ENCODE results near the gene PCCB.
A peak's percentile ranks its signal among the peaks of the same experiment; 100 is the strongest.
"Not testable (repeated sequence)": the region's sequence is repeated elsewhere in the genome, so short reads cannot be mapped to it uniquely, and the experiment has no call there.

PCCB gene

DNA sequence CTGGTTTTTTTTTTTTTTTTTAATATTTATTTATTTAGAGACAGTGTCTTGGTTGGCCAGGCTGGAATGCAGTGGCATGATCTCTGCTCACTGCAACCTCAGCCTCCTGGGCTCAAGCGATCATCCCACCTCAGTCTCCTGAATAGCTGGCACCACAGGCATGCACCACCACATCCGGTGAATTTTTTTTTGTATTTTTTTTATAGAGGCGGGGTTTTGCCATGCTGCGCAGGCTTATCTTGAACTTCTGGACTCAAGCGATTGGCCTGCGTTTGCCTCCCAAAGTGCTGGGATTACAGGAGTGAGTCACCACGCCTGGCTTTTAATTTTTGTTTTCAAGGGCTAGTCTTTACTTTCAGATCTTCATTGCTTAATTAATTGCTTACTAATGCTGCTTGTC lies 13.1 kb downstream of the PCCB start:
- no peak for DNase-seq (ENCODE audit: low spot score)

DNA sequence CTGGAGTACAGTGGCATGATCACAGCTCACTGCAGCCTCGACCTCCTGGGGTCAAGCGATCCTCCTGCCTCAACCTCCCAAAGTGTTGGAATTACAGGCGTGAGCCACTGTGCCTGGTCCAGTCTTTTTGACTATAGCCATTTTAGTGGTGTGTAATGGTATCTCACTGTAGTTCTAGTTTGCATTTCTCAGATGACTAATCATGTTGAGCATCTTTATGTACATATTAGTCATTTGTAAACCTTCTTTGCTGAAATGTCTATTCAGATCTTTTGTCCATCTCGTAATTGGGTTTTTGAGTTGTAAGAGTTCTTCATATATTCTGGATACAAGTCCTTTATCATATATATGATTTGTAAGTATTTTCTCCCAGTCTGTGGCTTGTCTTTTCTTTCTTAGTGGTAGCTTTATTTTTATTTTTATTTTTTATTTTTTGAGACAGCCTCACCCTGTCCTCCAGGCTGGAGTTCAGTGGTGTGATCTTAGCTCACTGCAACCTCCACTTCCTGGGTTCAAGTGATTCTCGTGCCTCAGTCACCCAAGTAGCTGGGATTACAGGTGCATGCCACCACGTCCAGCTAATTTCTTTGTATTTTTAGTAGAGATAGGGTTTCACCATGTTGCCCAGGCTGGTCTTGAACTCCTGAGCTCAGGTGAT lies 16.5 kb downstream of the PCCB start:
- DNase-seq (ENCODE audit: low spot score) = not testable (repeated sequence)

DNA sequence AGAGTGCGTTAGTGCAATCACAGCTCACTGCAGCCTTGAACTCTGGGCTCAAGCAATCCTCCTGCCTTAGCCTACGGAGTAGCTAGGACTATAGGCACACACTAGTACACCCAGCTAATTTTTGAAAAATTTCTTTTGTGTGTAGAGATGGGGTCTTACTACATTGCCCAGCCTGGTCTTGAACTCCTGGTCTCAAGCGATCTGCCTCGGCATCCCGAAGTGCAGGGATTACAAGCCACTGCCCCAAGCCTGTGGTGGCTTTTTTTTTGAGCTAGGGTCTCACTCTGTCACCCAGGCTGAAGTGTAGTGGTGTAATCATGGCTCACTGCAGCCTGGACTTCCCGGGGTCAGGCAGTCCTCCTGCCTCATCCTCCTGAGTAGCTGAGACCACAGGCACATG lies 17.1 kb downstream of the PCCB start:
- DNase-seq (ENCODE audit: low spot score) = no peak

DNA sequence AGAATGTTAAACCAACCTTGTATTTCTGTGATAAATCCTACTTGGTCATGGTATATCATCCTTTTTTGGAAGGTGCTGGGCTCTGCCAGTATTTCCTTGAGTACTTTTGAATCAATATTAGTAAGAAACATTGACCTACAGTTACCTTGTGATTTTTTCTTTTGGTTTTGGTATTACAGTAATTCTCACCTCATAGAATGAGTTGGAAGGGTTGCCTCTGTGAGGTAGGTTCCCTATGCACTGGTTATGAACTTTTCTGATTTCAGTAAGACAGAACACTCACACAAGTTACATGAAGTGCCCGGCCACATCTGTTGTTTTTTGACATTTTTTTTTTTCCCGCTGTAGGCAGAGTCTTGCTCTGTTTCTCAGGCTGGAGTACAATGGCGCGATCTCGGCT lies 20.0 kb downstream of the PCCB start:
- DNase-seq (ENCODE audit: low spot score) = no peak

DNA sequence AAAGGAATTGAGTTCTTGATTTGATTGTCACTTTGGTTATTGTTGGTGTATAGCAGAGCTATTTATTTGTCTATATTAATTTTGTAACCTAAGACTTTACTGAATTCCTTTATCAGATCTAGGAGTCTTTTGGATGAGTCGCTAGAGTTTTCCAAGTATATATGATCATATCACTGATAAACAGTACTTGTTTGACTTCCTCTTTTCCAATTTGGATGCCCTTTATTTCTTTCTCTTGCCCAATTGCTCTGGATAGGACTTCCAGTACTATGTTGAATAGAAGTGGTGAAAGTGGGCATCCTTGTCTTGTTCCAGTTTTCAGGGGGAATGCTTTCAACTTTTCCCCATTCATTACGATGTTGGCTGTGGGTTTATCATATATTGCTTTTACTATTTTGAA lies 21.5 kb downstream of the PCCB start:
- not testable (repeated sequence) for DNase-seq (ENCODE audit: low spot score)

DNA sequence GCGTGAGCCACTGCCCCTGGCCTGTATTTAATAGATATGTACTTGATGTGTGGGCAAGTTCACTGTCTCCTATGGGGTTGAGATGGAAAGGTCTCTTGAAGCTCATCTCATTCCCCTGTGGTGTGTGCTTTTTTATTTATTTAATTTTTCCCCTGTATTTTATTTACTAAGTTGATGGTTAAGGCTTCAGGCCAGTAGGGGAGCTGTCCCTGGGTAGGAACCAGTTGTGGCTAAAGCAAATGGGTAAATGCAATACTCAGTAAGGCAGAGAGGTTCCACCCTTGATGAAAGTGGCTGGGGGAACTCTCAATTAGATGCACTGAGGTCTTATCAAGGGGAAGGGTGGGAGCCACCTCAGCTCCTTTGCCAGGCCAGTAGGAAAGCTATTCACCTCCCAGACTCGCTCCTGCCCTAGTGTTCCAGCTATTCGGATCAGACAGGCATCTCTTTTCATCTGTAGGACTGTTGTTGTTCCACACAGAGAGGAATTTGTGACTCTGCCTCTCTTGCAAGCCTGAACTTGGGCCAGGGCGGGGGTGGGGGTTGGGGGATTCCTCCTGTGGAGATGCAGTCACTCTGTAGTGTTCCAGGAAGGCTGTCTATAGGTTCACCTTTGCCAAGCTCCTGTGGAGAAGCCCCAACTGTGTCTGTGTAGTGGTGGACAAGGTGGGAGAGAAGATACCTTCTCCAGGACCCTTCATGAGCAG lies 26.1 kb downstream of the PCCB start:
- no peak for DNase-seq (ENCODE audit: low spot score)

DNA sequence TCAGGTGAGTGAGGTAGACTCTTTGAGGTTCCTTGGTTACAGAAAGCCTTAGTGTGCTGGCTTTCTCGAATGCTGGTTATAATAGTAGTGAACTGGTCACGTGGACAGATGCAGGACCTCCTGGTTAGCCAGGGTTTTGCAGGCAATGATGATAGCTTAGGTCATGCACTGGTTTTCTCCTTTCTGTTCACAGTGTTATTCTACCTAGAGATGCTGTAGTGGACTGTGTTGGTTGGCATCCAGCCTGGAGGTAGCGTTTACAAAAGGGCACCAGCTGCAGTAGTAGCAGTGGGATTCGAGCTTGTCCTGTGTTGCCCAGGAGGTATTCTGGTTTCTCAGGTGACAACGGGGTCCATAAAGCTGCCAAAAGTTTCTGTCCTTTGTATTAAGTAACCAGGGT lies 27.0 kb downstream of the PCCB start:
- no peak for DNase-seq (ENCODE audit: low spot score)

DNA sequence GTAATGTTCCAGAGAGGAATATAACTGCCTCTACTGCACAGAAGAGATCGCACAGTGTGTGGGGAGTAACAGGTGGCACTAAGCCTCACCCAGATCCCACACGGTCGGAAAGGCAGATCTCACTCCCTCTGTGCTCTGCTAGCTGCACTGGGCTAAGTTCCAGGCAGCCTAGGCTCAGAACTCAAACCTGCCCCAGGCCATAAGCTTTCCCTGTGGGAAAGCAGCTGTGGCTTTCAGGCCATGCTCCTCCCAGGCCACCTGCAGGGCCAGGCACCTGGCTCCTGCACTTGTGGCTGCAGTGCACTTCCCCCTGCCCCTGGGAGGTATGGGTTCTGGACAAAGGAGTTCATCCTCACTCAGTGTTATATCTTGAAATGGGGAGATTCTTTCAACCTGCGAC lies 27.5 kb downstream of the PCCB start:
- no peak for DNase-seq (ENCODE audit: low spot score)

DNA sequence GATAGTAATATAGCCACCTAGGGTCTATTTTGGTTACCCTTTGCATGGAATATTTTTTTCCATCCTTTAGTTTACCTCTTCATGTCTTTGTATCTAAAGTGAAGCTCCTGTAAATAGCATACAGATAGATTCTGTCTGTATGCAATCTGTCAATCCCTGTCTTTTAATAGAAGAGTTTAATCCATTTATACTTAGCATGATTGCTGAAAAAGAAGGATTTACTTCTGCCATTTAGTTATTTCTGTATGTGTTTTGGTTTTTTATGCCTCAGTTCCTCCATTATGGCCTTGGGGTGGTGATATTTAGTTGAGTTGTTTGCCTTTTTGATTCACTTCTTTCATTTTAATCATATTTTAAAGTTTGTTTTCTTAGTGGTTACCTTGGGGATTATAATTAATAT lies 29.0 kb downstream of the PCCB start:
- DNase-seq (ENCODE audit: low spot score) = no peak

DNA sequence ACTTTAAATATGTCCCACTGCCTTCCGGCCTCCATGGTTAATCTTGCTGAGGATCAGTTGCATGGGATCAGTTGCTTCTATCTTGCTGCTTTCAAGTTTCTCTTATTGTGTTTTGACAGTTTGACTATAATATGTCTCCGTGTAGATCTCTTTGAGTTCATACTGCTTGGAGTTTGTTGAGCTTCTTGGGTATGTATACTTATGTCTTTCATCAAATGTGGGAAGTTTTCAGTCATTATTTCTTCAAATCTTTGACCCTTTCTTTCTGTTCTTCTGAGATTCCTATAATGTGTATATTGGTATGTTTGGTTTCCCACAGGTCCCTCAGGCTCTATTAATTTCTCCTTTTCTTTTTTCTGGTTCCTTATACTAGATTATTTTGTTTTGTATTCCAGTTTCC lies 30.8 kb downstream of the PCCB start:
- DNase-seq (ENCODE audit: low spot score) = no peak

DNA sequence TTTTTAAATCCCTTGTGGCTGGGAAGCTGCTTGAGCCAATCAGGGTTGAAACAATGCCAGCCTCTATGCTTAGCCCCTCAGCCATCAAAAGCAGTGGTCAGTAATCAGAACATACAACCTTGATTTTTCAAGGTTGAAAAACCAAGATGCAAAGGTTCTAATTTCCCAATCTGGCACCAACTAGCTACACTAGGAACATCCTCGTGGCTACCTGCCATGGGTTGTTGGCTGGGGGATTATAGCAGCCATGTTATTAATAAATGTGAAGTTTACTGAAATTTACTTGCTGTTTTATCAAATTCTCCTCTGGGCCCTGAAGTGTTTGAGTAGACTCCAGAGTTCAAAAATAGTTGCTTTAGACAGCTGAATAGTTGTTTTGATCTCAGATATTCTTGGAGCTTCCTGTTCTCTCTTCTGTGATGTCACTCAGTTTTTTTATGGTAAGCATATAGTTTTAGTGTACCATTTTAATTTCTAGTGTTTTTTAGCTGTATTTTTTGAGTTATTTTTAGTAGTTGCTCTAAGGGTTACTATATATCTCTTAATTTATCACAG lies 31.9 kb downstream of the PCCB start:
- no peak for DNase-seq (ENCODE audit: low spot score)

DNA sequence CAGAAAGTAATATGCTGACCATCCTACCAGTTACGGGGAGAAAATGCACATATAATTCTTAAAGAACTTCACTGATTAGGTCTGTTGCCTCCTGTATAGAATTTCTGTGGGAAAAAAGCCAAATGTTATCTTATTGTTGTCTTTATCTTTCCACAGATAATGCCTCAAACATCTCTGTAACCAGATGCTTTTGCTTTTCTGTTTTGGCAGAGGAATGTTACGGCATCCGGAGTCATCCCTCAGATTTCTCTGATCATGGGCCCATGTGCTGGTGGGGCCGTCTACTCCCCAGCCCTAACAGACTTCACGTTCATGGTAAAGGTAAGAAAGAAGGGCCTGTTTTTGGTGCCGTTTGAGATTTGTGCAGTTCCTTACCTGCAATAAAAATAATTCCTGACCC lies 33.5 kb downstream of the PCCB start:
- no peak for DNase-seq (ENCODE audit: low spot score)

DNA sequence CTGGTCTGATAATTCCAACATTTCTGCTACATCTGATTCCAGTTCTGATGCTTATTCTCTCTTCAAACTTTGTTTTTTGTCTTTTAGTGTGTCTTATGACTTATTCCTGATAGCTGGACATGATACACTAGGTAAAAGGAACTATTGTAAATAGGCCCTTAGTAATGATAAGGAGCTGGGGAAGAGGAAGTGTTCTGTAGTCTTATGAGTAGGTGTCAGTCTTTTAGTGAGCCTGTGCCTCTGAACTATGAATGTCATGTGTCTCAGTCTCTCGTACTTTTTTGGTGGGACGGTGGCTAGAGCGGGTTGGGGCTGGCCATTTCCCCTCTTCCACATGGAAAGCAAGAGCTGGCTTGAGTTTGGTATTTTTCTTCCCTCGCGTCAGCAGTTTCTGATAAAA lies 41.2 kb downstream of the PCCB start:
- DNase-seq (ENCODE audit: low spot score) = no peak

DNA sequence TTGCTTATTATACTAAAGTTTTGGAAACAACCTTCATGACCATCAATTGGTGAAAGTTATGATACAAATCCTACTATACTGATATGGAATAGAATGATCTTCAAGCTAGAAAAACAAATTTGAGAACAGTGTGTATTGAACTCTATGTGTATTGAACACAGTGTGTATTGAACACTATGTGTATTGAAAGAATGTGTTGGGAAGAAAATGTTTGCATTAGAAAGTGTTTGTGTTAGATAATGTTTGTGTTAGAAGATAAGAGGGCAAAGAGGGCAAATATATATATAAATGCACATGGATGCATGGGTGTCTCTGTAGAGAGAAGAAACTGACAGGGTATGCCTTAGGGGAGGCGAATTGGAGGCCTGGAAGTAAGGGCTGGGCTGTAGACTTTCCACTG lies 42.4 kb downstream of the PCCB start:
- no peak for DNase-seq (ENCODE audit: low spot score)

DNA sequence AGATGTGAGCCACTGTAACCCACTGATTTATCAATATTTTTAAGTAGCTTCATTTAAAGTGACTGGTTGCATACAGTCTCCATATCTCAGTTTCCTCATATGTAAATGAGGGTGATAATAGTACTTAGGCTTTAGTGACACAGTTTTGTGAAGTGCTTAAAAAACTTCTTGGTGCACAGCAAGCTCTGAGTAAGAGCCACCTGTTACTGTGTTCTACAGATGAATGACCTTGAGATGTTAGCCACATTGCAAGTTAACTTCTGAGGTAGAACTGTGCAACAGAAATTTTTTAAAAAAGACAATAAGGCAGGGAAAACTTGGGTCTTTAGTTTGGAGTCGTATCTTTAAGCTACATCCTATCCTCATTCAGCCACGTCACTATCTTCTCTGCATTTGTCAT lies 43.1 kb downstream of the PCCB start:
- DNase-seq (ENCODE audit: low spot score) = no peak

DNA sequence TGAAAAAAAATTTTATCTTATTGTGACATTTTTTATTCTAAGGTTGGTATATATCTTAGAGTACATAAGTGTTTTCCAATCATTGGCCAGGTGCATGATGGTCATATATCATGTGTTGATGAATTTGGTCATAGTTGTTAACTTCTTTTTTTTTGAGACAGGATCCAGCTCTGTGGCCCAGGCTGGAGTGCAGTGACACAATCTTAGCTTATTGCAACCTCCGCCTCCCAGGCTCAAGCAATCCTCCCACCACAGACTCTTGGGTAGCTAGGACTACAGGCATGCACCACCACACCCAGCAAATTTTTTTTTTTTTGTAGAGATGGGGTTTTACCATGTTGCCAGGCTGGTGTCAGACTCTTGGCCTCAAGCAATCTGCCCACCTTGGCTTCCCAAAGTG lies 44.0 kb downstream of the PCCB start:
- no peak for DNase-seq (ENCODE audit: low spot score)

DNA sequence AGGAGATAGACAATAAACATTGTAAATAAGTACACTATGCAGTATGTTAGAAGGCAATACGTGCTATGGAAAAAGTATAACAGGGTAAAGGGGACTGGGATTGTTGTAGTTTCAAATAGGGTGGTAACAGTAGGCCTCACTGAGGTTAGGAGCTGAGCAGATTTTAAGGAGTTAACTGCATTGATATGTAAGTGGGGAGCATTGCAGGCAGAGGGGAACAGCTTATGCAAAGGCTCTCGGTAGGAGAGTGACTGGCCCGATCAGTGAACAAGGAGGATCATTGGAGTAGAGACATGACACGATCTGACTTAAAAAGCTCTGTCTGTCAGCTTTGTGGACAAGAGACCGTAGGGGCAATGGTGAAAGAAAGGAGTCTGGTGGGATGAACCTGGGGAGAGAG lies 46.8 kb downstream of the PCCB start:
- no peak for DNase-seq (ENCODE audit: low spot score)

DNA sequence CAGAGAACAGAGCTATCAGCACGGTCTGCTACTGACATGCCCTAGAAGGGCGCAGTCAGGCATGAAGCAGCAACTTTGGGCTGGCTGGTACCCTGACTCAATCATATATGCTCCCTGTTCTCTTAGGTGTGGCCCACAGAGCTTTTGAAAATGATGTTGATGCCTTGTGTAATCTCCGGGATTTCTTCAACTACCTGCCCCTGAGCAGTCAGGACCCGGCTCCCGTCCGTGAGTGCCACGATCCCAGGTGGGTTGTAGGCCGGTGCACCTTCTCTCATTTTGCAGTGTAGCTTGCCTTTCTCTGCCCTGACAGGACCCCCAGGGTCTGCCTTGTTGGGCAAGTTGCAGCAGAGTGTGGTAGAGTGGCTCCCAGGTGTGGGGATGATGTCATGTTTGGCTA lies 47.7 kb downstream of the PCCB start:
- DNase-seq (ENCODE audit: low spot score) = no peak

DNA sequence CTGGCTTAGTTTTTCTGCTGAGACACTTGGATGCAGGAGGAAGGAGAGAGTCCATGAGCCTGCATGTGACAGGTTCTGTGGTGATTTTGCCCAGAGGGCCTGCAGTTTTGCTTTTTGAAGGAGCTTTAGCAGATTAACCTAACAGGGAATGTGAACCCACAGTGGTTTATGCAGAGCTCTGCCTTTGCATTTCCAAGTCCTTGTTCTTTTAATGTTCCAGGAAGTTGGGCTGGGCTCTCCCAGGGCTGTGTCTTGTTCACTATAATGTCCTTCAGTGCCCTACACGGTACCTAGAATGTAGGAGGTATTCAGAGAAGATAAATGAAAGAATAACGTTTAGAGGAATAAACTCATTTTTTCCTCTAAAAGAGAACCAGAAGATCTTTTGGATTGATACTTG lies 50.3 kb downstream of the PCCB start:
- DNase-seq (ENCODE audit: low spot score) = no peak

DNA sequence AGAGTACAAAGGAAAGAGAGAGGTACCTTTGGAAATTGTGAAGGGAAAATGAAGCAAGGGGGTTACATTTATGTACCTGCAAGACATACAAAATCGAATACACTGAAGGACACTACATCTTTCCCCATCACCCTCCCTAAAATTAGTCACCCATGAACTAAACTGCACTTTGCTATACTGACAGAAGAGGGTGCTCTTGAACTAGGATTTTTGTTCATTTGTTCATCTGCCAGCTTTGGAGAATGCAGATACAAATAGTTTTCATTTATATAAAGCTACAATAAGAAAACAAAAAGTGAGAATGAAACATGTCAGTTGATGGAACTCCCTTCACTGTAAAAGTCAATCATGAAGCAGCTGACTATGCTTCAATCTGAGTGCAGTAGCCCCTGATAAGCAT lies 55.7 kb downstream of the PCCB start:
- DNase-seq (ENCODE audit: low spot score) = peak; percentile 28

DNA sequence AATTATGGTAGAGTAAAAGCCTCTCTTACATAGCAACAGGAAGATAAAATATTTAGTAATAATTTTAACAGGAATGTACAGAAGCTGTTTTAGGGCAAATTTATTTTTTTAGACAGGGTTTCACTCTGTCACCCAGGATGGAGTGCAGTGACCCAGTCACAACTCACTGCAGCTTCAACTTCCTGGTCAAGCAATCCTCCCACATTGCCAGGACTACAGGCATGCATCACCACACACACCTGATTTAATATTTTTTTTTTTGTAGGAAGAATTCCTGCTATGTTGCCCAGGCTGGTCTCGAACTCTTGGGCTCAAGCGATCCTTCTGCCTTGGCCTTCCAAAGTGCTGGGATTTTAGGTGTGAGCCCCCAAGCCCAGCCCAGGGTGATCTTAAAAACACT lies 61.1 kb downstream of the PCCB start:
- DNase-seq (ENCODE audit: low spot score) = no peak

DNA sequence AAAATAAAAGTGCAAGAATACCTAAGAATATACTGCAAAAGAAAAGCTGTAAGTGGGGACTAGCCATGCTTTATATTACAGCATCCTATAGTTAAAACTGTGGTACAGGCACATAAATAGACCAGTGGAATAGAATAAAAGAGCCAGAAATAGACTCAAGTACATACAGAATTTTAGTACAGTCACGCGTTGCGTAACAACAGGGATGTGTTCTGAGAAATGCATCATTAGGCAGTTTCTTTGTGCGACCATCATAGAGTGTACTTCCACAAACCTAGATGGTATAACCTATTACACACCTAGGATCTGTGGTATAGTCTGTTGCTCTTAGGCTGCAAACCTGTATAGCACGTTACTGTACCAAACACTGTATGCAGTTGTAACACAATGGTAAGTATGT lies 61.8 kb downstream of the PCCB start:
- DNase-seq (ENCODE audit: low spot score) = no peak

DNA sequence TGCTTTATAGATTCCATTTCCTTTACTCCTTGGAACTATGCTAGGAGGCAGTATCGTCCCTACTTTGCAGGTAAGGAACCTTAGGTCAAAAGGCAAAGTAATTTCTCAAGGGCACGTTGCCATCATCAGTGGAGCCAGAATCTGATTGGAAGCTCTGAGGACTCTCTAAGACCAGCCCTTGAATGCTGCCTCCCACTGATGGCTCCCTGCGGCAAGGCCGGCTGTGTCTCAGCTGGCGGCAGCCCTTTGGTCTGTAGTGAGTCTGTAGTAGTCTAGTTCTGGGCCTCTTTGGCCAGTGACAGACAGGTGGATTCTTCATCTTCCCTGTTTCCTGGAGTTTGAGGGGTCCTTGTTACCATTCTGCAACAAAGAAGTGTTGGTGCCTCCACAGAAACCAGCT lies 76.2 kb downstream of the PCCB start:
- no peak for DNase-seq (ENCODE audit: low spot score)

DNA sequence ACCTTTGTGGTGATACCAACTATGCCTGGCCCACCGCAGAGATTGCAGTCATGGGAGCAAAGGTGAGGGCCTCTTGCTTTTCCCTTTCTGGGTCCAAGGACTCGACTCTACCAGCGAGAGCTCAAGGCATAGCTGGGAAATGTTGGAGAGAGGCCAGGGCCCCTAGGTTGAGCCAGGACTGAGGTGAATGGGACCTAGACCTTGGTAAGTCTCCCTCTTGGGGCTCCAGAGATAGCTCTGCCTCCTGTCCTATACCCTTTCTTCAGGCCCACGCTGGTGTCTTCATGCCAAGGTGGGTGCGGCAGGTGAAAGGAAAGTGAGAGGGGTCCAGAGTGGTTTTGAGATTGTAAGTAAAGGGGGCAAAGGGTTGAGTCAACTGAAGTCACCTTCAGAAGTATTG lies 77.5 kb downstream of the PCCB start:
- no peak for DNase-seq (ENCODE audit: low spot score)

Data from hematopoietic multipotent progenitor cell treated with erythropoietin and hydrocortisone succinate and interleukin-3 and kit ligand, for 17 days (in vitro differentiated cells).